GM18951 (cell line): ENCODE data around the gene ATP1A2.

Experiments
- POLR2A ChIP-seq: IDR thresholded peaks from 4 replicates; pipeline ENCODE4 v1.6.1; 2011; ENCODE audit warnings: mild to moderate bottlenecking; ENCODE audit not compliant: insufficient read length, insufficient read depth; ENCODE audit errors: extremely low read depth
- in situ Hi-C: fragments of 300-500 bp; cut with MboI; formaldehyde crosslinking; loops from one replicate; pipeline ENCODE4 v1.12.0; 2022; ENCODE audit warnings: low sequenced_read_pairs, mixed read lengths, inconsistent platforms; ENCODE audit not compliant: unreplicated experiment

Gene ATP1A2

DNA sequence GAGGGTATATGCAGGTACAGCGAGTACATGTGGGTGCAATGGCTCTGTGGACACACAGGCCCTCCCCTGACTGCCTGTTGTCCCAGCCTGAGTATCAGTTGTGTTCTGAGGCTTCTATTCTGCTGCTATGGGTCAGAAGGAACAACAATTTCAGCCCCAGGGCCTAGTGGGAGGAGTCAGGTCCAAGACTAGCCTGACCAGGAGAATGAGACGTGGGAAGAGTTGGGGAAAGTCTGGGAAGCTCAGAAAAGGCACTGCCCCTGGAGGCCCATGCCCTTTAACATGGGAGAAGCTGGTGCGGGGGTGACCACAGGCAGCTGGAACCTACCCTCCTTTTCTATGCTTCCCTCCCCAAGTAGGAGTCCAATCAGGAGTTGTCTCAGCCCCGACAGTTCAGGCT, 24.8 kb upstream of the ATP1A2 start:
- no peak for TF ChIP-seq POLR2A
- in situ Hi-C loops, result loop anchor here (25.0 kb wide), 1 partner anchor 522 kb away; no protein-coding TSS in a partner anchor

DNA sequence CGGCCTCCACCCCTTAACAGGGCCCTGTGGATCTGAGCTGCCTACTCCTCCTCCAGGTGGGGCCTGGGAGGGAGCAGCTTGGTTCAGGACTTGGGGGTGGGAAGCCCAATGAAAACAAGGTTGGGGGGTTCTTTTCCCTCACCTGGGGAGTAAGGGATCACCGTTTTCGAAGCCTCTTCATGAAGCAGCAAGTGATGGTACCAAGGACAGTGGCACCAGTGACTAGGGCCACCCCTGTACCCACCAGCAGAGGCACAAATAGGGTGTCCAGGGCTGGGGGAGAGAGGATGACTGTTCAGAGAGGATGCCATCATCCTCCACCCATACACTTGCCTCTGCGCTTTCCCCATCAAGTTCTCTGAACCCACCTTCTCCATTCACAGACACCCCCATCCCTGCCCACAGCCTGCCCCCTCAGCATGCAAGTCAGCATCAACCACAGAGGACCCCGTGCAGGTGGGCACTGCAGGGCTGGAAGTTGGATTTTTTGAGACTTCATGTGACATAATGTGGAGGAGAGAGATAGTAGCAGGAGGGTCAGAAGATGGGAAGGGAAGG, 23.8 kb upstream of the ATP1A2 start:
- TF ChIP-seq POLR2A, result no peak
- in situ Hi-C loops, result loop anchor here (25.0 kb wide), 1 partner anchor 521 kb away; no protein-coding TSS in a partner anchor

DNA sequence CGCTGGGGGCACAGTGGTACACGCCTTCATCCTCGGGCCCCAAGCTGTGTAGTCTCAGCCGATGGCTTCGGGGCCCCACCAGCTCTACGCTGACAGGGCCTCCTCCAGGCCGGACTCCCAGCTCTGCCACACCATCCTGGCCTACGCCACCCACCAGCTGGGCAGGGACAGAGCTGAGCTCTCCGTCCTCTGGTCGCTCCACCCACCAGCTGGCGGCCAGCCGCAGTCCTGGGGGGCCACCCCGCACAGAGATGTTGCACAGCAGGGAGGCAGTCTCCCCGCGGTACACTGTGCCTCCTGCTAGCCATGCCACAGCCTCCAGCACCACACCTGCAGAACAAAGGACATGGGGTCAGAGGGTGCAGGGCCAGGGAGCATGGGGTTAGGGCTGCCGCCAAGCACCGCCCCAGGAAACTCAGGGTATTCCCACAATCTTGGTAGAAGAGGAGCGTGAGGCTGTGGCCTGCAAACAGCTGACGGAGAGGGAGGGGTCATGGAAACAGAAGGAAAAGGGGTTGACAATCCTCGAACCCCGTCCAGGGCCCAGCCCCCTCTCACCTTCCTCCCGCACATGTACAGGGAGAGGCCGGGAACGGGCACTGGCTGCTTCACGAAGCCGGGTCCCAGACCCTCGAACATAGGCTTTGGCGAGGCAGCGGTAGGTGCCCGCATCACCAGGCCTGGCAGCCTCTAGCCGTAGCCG, 23.0 kb upstream of the ATP1A2 start:
- in situ Hi-C loops, result loop anchor here (25.0 kb wide), 1 partner anchor 520 kb away; no protein-coding TSS in a partner anchor

DNA sequence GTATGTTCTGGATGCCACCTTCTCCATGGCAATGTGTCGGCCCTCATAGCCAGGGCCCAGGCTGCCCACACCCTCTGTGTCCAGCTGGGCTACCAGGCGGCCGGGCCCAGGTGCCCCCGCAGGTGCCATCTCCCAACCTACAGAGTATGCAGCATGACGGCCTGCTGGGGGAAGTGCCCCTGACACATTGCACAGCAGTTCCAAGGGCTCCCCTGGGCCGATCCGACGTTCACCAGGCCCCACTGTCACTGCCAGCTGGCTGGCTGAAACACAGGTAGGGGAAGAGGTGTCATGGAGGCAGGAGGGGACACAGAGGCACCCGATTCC, 22.5 kb upstream of the ATP1A2 start:
- in situ Hi-C loops, result loop anchor here (25.0 kb wide), 1 partner anchor 519 kb away; no protein-coding TSS in a partner anchor
- TF ChIP-seq POLR2A, result no peak

More for the DNA sequence above, 23.0 kb upstream of the ATP1A2 start:
- no peak for TF ChIP-seq POLR2A

DNA sequence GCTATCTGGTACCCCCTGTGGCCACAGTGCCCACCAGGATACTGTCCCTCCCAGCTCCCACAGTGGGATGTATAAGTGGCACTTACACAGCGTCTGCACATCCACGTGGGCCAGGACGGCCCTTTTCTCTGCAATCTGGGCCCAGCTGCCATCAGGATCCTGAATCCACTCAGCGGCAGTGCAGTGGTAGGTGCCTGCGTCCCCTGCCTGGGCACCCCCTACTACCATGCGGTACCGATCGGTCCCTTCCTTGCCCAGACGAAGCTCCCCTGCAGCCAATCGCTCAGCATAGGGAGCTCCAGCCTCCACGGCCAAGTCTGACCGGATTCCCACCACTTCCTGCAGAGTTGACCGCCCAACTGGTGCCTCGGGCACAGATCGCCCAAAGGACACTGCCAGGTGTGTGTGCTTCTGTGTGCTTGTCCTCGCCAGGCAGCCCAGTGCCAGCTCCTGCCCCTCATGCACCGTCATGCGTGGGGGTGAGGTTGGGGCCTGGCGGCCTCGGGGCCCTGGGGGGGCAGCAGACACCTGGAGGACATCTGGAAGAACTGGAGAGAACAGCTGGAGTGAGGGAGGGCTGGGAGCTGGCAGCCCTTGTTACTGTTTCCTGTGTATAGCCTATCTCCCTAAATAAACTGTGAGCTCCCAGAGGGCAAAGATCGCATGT, 21.8 kb upstream of the ATP1A2 start:
- in situ Hi-C loops, result loop anchor here (25.0 kb wide), 1 partner anchor 519 kb away; no protein-coding TSS in a partner anchor

DNA sequence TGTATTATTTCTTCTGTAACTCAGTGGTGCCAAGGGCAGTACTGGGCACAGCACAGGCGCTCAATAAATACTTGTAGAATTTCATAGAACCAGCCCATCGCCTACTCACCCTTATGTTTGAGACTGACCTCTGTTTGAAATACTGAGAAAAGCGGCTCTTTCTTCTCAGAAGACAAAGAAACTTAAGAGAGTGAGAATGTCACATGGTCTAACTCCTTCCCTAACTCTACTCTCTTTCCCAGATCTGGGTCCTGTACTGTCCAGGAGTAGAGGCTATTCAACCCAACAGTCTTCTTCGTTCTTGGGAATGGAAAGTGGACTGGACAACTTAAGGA, 21.3 kb upstream of the ATP1A2 start:
- in situ Hi-C loops, result loop anchor here (25.0 kb wide), 1 partner anchor 518 kb away; no protein-coding TSS in a partner anchor
- no peak for TF ChIP-seq POLR2A

More for the DNA sequence above, 21.8 kb upstream of the ATP1A2 start:
- no peak for TF ChIP-seq POLR2A

DNA sequence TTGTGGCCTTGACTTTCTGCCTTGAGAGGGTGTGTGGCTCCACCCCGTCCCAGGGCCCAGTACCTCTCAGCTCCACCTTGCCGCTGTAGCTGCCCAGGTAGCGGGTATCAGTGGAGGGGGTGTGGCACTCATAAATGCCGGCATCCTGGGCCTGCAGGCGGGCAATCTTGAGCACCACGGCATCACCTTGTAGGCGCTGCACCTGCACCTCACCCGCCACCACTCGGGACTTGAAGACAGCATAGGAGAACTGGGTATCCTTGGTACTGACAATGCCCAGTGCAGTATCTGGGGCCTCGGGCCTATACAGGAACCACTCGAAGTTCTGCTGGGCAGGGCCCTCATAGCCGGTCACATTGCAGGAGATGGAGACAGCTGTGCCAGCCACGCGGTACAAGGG, 20.8 kb upstream of the ATP1A2 start:
- in situ Hi-C loops, result loop anchor here (25.0 kb wide), 1 partner anchor 517 kb away; no protein-coding TSS in a partner anchor
- TF ChIP-seq POLR2A, result no peak

DNA sequence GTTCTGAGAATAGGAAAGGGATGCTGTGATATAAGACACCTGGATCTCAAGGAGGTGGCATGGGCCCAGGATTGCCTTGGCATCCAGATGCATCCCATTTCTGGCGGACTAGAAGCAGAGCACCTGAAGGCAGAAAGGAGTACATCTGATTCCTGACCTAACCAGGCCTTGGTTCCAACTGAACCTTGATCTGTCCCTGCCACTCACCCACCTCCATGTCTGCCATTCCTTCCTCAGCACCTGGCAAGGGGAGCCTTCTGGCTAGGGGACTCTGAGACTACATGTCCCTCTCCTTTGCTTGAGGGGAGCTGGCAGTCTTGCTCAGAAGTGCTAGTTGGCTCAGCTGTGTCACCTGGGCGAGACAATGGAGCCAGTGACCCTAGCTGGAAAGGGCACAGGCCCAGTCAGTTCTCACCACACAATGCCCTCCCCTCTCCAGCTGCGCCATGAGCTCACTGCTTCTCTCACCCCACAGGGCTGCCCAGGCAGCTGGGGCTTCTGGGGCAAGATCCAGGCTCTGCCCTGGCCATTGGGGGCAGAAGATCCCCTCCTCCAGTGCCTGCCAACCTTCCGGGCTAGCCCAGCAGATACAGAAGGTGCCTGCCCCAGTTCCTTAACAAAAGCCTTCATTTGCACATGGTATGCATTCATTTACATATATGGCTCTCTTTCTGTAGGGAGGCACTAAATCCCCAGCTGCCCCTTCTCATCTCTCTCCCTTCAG, 20.0 kb upstream of the ATP1A2 start:
- in situ Hi-C loops, result loop anchor here (25.0 kb wide), 1 partner anchor 517 kb away; no protein-coding TSS in a partner anchor

DNA sequence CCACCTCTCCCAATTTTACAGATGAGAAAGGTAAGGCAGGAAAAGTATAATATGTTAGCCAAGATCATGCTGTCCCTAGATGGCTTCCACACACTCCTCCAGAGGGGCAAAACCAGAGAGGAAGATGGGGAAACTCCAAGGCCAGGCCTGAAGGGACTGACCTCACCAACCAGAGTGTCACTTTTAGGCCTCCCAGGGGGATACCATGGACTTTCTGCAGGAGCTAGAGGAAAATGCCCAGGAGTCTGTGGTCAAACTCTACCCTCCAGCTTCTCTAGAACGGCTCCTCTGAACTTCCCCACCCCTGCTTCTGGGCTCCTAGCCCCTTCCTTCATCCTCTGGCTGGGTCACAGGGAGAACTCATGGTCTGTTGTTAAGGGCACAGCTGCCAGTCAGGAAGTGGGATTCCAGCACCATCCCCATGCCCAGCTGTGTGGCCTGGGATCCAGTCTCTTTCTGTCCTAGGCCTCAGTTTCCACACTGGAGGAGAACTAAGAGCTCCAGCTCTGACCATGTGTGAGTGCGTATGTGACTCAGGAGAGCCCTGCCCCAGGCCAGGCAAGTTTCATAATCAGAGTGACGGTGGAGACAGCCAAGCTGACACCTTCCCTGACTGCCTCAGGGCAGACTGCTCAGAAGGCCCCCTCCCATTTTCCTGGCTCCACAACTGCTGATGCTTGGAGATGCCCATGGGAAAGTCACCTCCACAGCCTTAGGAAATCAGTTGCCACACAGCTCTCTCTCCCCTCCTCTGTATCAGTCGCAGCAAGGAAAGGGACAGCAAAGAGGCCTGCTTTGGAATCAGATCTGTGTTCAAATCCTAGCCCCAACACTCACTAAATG, 19.1 kb upstream of the ATP1A2 start:
- in situ Hi-C loops, result loop anchor here (25.0 kb wide), 1 partner anchor 516 kb away; no protein-coding TSS in a partner anchor
- TF ChIP-seq POLR2A, result no peak

More for the DNA sequence above, 20.0 kb upstream of the ATP1A2 start:
- TF ChIP-seq POLR2A, result no peak

DNA sequence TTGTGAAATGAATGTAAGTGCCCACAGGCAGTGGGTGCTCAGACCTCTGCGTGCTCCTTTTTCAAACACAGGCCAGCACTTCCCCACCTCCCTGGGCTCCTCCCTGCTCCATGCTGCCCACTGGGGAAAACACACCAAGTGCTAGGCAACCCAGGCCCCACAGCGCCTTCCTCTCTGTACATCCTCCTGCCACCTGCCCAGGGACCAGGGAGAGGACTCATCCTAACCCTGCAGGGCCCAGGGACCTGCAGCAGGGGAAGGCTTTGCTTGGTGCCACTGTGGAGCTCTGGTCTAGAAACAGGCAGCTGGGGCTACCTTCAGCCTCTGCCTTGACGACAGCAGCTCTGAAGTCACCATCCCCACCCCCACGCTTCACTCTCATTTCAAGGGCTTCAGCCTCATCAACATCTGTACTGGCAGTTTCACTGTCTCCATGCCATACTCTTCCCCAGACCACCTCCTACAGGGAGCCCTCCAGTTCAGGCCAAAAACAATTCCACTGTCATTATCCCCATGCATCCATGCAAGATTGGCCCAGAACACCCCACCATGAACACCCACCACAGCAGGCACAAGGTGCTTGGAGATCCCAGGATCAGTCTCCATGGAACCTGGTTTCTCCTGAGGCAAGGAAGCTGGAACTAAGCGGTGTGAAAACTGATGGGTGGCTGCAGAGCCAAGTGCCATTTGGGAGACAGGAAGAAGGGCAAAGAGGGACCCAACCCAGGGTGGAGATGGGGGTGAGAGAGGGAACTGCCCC, 18.2 kb upstream of the ATP1A2 start:
- no peak for TF ChIP-seq POLR2A
- in situ Hi-C loops, result loop anchor here (25.0 kb wide), 1 partner anchor 515 kb away; no protein-coding TSS in a partner anchor
